NCI-H146 treated with DMSO at 0.1 percent for 48 hours (cell line): ENCODE results near the gene ATP8A2.
"Not testable (repeated sequence)": the region's sequence is repeated elsewhere in the genome, so short reads cannot be mapped to it uniquely, and the experiment has no call there.

Experiments used
- DNase-seq: peaks from one replicate; lab custom pipeline; 2025; ENCODE audit not compliant: unreplicated experiment; lab: John Stamatoyannopoulos, UW

Gene ATP8A2

GRCh38 chr13:25790137-25790536, 418.4 kb downstream of the ATP8A2 start:
- not testable (repeated sequence) for DNase-seq

- DNase-seq = no peak
These were observed 423.5 kb downstream of the ATP8A2 start for GRCh38 chr13:25795277-25795676.

DNA sequence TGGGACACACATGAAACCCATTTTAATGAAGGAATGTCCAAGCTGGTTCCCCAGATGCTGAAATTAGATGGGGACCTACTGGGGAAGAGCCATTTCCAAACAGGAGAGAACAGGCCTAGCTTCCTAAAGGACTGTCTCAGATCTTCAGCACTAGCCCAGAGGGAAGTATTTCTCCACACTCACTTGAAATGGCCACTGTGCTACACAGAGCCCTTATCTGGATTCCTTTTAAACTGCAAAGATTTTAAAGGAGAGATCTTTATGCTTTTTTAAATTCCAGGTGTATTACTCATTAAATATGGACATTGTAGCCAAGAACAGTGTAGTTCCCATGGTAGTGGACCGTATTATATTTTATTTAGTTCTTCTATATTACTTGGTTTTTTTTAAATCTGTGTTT, 424.7 kb downstream of the ATP8A2 start:
- DNase-seq = no peak

GRCh38 chr13:25798998-25799397, 427.2 kb downstream of the ATP8A2 start:
- DNase-seq = no peak

GRCh38 chr13:25800523-25800922, 428.7 kb downstream of the ATP8A2 start:
- no peak for DNase-seq

DNA sequence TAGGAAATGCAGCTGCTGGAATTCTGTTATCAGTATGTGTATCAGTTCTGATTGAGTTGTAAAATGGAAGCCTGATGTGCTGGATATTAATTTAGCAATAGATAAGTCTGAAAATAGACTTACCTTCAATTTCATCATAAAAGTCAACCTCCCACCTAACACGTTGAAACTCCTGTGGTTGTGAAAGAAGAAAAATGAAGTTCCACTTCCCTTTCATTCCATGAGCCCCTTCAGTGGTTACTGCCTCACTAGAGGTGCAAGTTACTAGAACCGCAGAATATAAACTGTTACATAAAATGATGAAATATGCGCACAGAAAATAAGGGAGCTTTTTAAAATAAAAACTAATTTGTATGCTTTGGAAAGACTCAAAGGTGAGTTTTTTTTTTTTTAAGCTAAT, 430.8 kb downstream of the ATP8A2 start:
- no peak for DNase-seq

GRCh38 chr13:25803641-25804040, 431.9 kb downstream of the ATP8A2 start:
- no peak for DNase-seq

GRCh38 chr13:25806264-25806974, 434.6 kb downstream of the ATP8A2 start:
- DNase-seq = no peak

GRCh38 chr13:25807562-25807961, 435.8 kb downstream of the ATP8A2 start:
- DNase-seq = no peak

GRCh38 chr13:25811506-25811905, 439.7 kb downstream of the ATP8A2 start:
- no peak for DNase-seq

DNA sequence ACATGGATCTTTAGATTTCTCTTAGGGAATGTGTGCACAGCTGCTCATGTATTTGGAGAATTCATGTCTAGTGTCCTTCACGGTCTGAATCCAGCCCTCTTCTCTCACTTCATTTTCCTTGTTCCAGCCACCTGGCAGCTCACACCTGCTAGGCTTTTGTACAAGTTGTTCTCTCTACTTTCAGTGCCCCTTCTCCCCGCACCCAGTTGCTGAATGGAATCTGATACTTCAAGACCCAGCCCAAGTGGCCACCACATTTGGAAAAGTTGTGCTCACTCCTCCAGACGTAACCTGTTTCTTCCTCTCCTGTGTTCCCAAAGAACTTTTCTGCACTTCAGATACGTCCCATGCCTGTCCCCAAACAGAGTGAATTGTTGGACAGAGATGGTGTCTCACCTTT, 444.5 kb downstream of the ATP8A2 start:
- DNase-seq = no peak

- DNase-seq = no peak
These were observed 448.2 kb downstream of the ATP8A2 start for GRCh38 chr13:25819856-25820530.

GRCh38 chr13:25821776-25822175, 450.0 kb downstream of the ATP8A2 start:
- DNase-seq = no peak

- not testable (repeated sequence) for DNase-seq
These were observed 455.4 kb downstream of the ATP8A2 start for GRCh38 chr13:25827221-25827620.

GRCh38 chr13:25827831-25828465, 456.2 kb downstream of the ATP8A2 start:
- no peak for DNase-seq

GRCh38 chr13:25833761-25834160, 462.0 kb downstream of the ATP8A2 start:
- DNase-seq = no peak

GRCh38 chr13:25836574-25837336, 465.0 kb downstream of the ATP8A2 start:
- DNase-seq = no peak

DNA sequence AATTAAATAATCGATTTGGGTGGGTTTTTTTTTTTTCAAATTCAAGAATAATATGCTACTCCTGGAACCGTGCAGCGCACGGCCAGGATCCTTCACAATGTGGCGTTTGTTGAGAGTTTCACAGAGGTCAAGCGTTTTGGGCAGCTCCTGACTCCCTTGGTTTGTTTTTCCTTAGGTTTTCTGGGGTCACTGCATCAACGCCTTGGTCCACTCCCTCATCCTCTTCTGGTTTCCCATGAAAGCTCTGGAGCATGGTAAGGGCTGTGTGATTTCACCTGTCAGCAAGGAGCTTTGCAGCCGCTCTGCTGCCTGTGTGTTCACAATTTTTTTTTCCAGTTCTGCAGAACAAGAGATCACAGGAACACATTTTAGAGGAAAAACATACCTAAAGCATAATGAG, 467.6 kb downstream of the ATP8A2 start:
- DNase-seq = no peak

DNA sequence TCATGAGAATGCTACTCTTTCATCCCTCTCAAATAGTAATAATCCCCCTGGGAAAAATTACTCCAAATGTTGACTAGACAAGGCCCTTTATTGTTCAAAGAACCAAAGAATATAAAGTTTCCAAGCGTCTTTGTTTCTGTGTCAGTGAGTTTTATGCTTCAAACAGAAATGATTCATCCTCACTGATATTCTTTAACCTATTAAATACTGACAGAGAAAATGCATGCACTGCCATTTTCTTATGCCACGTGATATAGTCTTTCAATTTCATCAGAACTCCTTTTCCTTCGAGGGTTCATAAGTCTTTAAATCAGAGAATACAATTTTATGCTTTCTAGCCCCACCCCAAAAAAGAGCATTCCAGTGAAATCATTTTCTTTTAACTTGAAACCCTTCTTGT, 468.5 kb downstream of the ATP8A2 start:
- no peak for DNase-seq

- DNase-seq = no peak
These were observed 469.2 kb downstream of the ATP8A2 start for GRCh38 chr13:25840931-25841330.

- no peak for DNase-seq
These were observed 471.9 kb downstream of the ATP8A2 start for GRCh38 chr13:25843692-25844091.
